Cortex of kidney (tissue), 1 donor: Measurements from ENCODE around the gene CTSD.

ENCODE experiments used
- DNase-seq: peaks from one replicate; lab custom pipeline; 2025; lab: John Stamatoyannopoulos, UW

Gene CTSD

DNA sequence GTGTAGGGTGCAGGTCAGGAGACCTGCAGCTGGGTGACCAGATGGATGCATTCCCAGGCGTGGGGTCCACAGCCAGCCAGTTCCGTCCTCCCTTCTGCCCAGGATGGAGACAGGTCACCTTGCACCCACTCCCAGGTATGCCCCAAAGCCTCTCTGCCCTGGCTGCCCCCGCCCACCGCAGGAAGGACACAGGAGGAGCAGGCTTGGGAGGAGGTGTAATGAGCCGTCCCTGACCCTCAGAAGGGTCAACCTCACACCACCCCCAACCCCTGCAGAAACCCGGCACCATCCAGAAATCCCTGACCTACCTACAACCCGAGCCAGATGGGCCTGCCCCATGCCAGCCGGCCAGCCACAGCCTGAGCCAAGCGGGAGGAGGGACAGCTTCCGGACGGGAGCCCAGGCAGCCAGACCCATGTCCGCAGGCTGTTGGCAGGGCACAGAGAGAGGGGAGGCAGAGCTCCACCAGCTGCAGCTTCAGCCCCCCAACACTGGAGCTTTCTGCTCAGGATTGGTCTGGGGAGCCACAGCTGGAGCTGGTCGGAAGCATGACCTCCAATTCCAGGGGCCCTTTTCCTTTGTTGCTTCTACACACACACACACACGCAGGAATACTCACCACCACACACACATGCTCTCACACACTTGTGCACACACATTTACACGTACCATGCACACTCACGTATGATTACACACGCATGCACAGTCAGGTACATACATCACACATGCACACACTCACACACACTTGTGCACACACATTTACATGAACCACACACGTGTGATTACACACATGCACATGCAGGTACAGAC is 18.6 kb downstream of the CTSD start:
- no peak for DNase-seq

DNA sequence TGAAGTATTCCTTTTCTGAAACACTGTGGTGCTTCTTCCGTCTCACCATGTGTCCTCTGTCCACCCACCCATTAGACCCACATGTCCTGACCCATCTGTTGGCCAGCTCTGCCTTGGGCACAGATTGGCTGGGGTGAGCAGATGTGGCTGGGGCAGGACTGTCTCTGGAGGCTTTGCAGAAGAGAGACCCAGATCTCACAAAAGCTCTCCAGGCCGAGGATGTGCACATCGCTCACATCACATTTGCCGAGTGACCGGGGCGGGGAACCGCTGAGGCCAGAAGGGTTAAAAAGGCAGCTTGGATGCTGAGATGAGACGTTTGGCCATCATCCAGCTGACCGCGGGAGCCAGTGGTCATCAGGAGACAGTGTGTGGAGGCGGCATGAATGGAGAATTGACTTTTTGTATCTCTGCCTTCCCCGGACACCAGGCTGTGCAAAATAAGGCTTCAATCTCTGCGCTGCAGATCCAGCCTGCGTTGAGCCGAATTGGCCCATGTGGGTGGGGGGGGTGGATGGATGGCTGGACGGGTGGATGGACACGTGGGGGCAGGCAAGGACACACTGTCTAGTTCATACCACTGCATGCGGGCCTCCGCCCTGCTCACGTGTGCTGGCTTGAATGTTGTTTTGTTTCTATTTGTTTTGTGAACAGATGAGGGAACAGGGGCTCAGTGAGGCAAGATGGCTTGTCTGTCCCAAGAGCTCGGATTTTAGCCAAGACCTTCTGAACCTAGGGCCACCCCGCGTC is 19.4 kb downstream of the CTSD start:
- no peak for DNase-seq

DNA sequence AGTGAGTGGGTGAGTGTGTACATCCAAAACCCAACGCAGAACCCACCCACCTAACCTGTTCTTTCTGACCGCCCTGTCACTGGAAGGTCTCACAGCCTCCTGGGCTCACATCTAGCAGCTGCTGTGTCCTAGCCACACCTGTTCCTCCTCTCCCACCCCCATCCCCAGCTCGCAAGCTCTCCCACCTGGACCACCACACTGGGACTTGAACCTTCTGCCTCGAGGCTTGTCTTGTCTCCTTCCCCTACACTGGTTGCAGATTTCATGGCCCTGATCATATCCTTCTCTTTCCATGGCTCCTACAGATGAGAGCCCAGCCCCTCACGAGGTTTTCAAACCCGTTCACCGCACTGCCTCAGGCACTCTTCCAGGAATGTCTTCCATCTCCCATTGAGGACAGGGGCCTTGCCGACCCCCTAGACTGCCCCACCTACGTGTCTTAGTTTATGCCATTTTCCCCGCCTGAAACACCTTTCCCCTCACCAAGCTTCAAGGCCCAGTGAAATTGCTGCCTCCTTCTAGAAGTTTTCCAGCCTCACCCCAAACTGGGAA is 20.1 kb downstream of the CTSD start:
- DNase-seq, result no peak

DNA sequence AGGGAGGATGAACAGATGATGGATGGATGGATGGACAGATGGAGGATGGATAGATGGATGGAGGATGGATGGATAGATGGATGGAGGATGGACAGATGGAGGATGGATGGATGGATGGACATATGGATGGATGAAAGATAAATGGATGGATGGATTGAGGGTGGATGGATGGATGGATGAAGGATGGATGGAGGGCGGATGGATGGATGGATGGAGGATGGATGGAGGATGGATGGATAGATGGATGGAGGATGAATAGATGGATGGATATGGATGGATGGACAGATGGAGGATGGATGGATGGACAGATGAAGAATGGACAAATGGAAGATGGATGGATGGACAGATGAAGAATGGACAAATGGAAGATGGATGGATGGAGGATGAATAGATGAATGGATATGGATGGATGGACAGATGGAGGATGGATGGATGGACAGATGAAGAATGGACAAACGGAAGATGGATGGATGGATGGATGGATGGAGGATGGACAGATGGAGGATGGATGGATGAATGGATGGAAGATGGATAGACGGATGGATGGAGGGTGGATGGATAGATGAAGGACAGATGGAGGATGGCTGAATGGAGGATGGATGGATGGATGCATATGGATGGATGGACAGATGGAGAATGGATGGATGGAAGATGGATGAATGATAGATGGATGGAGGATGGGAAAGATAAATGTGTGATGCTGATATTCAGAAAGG is 20.7 kb downstream of the CTSD start:
- DNase-seq, result no peak

DNA sequence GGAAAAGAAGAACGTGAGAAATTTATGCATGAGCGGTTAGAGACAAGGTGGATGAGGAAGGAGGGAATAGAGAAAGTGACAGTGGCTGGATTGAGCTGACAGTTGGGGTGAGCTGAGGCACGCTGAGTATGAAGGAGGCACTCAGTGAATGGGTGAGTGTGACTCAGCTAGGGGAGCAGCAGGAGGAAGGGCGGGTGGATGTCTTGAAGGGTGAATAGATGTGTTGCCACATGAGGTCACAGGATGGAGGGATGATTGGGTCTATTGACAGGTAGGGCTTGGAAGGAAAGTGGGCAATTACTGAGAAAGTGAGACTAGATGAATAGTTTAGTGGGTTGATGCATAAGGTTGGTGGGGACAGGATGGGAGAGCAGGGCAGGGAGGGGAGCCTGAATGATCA is 21.4 kb downstream of the CTSD start:
- DNase-seq, result no peak

DNA sequence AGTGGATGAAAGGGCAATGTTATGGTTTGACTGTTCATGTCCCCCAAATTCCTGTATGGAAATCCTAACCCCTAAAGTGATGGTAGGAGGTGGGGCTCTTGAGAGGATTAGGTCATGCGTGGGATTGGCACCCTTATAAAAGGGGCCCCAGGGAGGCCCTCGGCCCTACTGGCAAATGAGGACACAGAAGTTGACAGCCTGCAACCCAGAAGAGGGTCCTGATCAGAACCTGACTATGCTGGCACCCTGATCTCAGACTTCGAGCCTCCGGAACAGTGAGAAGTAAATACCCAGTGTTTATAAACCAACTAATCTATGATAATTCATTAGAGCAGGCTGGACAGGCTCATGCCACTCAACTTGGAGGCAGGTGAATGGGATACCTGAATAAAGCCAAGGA is 22.0 kb downstream of the CTSD start:
- no peak for DNase-seq

DNA sequence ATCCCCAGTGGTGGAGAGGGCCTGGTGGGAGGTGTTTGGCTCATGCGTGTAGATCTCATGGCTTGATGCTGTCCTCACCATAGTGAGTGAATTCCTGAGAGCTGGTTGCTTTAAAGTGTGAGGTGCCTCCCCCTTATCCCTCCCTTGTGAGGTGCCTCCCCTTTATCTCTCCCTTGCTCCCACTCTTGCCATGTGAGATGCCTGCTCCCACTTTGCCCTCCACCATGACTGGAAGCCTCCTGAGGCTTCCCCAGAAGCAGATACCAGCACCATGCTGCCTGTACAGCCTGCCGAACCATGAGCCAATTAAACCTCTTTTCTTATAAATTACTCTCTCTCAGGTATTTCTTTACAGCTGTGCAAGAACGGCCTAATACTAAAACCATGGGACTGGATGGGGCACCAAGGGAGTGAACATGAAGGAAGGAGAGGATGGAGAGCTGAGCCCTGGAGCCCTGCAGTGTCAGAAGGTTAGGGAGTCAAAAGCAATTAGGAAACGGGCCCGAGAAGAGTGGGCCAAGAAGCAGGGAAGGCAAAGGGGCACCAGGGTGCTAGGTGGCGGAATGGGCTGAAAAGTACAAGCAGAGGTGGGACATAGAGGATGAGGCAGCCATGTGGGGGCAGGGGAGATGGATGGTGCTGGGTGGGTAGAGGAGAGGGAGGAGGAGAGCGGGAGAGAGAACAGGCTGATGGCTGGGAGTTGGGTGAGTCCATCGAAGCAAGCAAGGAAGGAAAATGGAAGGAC is 22.8 kb downstream of the CTSD start:
- no peak for DNase-seq

DNA sequence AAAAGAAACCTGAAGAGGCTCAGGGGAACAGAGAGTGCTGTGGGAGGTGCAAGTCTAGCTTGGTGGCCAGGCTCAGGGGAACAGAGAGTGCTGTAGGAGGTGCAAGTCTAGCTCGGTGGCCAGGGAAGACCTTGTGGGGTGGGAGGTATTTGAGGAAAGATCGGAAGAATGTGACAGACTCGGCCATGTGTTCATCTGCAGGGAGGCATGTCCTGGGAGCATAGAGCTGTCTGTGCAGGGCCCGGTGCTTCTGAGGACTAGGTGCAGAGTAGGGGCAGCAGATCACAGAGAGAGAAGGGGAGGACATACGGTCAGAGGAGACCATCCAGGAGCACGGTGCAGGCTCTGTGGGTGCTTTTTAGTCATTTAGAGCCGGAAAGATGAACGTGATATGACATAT is 24.2 kb downstream of the CTSD start:
- no peak for DNase-seq

DNA sequence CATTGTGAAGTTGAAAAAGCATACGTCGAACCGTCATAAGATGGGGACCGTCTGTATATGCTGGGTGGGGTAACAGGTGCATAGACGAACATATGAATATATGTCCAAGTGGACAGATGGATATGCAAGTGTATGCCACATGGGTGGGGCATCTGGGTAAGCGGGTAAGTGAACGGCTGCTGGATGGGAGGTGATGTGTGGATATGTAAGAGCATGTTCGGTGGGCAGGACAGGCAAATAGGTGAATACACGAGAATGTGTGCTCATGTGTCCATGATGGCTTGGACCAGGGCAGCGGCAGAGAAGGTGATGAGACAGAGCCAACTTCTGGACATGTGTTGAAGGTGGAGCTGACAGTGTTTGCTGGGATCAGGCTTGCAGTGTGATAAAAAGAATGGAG is 25.3 kb downstream of the CTSD start:
- no peak for DNase-seq

DNA sequence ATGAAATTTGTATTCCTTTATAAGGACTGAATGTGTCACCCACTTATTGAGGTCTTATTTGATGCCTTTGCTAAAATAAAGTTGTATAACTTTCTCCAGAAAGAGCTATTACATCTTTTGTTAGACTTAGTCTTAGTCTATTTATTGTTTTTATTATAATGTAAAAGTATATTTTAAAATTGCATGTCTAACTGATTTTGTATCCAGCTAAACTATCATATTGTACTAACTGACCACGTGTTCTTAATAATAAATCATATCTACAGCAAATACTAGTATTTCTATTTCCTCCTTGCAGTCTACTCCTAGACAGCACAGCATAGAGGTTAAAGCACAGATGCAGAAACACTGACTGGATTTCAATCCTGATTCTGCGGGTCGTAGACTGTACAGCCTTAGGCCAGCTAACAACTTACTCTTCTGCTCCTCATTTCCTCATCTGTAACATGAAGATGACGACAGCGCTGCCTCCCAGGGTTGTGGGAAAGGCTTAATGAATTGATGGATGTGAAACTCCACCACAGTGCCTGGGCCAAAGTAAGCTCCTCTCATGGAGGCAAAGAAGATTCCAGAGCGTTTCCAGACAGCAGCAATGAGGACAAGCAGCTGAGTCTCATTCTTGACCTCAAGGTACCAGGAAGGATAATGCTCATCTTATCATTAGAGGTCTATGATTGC is 26.5 kb downstream of the CTSD start:
- DNase-seq, result no peak

DNA sequence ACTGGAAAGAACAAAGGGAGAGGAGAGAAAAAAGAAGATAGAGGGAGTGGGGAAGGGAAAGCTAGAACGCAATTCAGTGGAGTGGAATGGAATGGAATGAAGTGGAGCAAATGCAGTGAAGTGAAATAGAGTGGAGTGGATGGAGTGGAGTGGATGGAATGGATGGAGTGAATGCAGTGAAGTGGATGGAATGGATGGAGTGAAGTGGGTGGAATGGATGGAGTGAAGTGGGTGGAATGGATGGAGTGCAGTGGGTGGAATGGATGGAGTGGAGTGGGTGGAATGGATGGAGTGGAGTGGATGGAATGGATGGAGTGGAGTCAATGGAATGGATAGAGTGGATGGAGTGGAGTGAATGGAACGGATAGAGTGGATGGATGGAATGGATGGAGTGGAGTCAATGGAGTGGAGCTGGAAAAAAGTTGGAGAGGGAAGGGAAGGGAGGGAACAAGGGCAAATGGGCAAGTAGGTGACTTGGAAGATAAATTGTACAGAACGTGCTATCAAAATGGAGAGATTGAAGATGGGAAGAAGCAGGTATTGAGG is 27.2 kb downstream of the CTSD start:
- DNase-seq, result no peak

DNA sequence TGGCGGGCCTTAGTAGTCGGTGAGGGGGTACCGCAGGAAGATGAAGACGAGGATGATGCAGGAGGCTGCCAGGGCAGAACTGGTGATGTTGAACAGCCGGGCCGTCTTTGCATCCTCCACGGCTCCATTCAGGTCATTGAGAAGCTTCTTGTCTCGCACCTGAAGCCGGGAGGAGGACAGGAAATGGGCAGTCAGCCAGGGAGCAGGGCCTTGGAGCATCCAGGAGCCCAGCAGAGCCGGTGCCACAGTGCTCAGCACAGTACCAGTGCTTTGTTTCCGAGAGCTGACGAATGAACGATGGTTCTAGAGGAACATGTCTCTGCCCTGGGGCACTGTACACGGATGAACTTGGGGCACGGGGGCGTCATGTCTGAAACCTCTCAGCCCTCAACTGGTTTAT is 28.5 kb downstream of the CTSD start:
- no peak for DNase-seq

DNA sequence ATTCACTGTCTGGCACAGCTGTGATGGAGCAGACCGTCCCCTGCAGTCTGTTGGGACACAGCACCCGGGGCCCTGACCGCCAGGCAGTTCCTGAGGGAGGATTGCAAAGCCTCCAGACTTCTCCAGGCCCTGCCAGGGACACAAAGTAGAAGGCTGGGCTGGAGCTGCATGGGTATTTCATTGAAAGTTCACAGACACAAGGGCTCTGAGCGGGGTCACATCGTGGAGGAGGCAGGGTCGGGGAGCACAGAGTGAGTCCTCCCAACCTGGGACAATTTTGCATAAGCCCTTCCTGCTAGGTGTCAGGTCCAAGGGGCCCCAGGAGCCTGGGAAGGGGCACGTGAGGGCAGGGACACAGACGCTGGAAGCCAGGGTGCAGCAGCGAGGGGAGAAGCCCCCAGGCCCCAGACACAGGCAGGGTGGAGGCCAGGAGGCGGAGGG is 29.1 kb downstream of the CTSD start:
- no peak for DNase-seq

DNA sequence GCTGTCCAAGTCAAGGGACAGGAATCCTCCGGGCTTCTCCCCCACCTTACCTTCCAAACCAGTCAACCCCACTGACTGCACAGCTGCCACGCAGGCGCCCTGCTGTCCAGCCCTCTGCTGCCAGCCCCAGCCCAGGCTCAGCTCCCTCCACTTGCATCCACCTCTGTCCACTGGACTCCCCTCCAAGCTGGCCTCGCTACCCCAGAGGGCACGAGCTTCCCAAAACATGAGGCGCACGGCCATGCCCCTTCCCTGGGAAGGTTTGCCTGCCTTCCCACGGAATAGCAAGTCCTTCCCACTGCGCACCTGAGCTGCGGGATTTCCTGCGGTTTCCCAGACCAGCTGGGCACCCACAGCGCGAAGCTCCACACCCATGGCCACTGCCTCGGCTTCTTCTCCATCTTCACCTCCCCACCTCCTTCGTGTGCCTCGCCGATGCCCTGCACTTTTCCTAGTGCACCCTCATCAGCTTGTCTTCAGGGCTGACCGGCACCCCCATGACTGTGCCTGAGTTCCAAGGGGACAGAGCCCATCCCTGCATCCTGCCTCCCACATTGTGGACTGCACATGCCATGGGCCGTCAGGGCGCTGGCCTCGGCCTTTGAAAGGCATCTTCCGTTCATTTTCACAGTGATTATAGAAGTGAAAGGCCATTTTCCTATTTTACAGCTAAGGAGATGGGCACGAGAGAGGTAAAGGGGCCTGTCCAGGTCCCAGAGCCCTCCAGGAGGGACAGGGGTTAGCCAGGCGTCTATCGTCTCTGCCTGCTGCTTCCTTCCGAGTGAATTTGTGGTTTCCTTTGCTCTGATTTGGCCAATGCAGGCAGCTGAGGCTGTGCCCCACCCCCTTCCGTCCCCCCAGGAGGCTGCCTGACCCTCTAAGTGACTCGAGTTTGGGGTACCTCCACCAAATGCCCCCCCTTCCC is 29.7 kb downstream of the CTSD start:
- no peak for DNase-seq

DNA sequence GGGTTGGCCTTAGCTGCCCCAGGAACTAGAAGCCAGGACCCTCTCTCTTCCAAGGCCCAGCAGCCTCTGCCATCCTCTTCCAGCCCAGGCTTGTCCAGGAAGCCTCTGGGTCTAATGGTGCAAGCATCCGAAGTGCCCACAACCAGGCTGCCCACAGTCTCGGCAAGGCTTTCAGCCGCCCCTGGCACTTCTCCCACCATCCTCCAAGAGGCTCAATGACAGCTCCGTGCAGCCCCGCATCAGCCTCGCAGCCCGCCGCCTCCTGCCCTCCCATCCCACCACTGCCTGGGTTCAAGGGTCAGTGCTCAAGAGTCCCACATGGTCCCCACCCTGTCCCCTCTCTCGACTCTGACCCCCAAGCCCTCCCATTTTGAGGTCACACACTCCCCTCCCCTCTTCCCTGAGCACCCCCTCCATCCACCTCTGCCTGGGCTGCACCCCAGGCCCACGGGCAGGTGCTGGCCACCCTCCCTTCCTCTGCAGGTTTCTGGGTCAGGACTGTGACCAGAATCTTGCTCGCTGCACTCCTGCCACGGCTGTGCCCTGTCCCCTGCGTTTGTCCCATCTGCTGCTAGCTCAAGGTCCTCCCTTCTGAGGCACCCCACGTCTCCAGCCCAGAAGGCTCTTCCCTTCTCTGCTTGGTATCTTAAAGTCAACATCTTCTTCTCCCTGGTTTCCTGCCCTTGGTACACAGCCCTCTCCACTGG is 30.6 kb downstream of the CTSD start:
- no peak for DNase-seq

DNA sequence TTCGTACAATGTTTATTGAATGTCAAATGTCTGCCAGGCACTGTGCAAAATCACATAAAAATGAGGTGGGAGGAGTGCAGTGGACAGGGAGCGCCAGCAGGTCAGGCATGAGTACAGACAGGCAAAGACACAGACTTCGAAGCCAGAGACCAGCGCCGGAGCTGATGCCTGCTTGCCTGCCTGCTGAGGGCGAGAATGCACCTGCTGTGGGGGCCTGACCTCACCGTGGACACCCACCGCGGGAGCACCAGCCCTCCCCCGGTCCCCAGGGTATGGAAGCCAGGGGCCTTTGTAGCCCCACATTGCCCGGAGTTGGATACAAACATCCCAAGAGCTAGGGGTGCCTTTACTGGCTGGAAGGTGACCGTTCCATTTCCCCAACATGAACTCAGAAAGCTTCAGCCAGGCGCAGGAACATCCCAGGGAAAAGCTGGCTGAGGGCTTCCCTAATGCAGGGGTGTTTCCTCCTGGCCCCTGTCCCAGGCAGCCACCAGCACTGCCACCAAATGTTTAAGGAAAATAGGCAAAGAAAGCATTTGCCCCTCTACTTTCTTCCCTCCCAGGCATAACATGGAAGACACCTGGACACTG is 31.2 kb downstream of the CTSD start:
- DNase-seq, result no peak

DNA sequence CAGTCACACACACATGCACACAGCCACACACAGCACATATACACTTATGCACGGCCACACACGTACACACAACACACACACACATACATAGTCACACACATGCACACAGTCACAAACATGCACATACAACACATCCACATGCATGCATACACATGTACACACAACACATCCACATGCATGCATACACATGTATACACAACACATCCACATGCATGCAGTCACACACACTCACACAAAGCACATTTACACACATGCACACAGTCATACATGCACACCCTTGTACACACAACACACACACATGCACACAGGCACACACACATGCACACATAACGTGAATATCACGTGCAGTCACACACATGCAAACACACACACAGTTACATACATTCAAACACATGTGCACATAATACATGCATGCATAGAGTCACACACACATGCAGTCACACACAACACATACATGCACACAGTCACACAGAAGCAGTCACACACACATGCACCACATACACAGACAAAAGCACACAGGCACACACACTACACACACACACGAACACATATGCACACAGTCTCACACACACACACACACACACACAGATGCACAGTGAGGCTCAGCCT is 32.2 kb downstream of the CTSD start:
- DNase-seq, result no peak

DNA sequence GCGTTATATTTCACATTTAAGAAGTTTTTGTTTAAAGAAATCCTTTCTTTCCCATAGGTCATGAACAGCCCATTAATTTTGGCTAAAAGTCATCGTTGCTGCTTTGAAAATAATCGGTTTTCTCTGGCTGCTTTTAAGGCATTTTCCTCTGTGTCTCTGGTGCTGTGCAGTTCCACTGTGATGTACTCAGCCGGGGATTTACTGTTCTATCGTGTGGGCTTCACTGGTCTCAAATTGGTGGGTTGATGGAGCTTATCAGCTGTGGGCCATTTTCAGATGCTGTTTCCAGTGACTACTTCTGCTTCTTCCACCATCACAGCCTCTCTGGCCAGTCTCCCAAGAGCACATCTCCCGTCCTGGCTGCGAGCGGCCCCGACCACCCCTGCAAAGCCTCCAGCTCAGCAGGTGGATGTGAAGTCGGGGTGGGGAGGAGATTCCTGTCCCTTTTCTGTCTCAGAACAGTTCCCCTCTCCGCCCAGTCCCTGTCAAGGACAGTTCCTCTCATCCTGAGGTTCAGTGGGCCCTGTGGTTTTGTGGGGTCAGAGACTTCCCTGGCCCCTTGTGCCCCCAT is 33.6 kb downstream of the CTSD start:
- DNase-seq, result no peak
